Endodermal cell (in vitro differentiated cells): ENCODE measurements around the gene MYO5A. TPM values are rescaled to one million over a fixed set of nuclear protein-coding genes. Genes with fewer than 3 reads are reported as not detected.

Experiments used
- DNase-seq: peaks from one replicate; pipeline ENCODE4 v3.0.0-alpha.2; 2017
- H3K27ac ChIP-seq: 2 replicates; pipeline ENCODE4 v1.5.1; 2013; ENCODE audit warnings: mild to moderate bottlenecking, low read depth, low read length, moderate library complexity
- H3K27me3 ChIP-seq: 2 replicates; pipeline ENCODE4 v1.6.1; 2013; ENCODE audit warnings: mild to moderate bottlenecking, low read length, moderate library complexity; ENCODE audit not compliant: insufficient read depth, control insufficient read depth, poor library complexity, severe bottlenecking
- H3K36me3 ChIP-seq: 2 replicates; pipeline ENCODE4 v1.7.0; 2013; ENCODE audit warnings: mild to moderate bottlenecking, low read length, moderate library complexity; ENCODE audit not compliant: control insufficient read depth, insufficient read depth
- H3K4me1 ChIP-seq: one replicate; pipeline ENCODE4 v1.7.0; 2013; ENCODE audit warnings: low read length; ENCODE audit not compliant: control insufficient read depth, insufficient read depth
- H3K4me3 ChIP-seq: 2 replicates; pipeline ENCODE4 v1.5.1; 2013; ENCODE audit warnings: mild to moderate bottlenecking, low read length, moderate library complexity
- H3K9ac ChIP-seq: 2 replicates; pipeline ENCODE4 v1.6.1; 2013; ENCODE audit warnings: mild to moderate bottlenecking, low read length, moderate library complexity; ENCODE audit not compliant: poor library complexity, severe bottlenecking; ENCODE audit errors: extremely low read depth
- H3K9me3 ChIP-seq: 2 replicates; pipeline ENCODE4 v1.6.1; 2013; ENCODE audit warnings: mild to moderate bottlenecking, low read length, moderate library complexity; ENCODE audit not compliant: control insufficient read depth
- H3K27ac Mint-ChIP-seq: 2 replicates; pipeline ENCODE4 v1.8.0; 2020; ENCODE audit warnings: mixed read lengths
- H3K27me3 Mint-ChIP-seq: 2 replicates; pipeline ENCODE4 v1.8.0; 2021; ENCODE audit warnings: mild to moderate bottlenecking, mixed read lengths; ENCODE audit not compliant: insufficient read depth
- H3K36me3 Mint-ChIP-seq: 2 replicates; pipeline ENCODE4 v1.8.0; 2020; ENCODE audit warnings: low read depth, mixed read lengths
- H3K4me1 Mint-ChIP-seq: 2 replicates; pipeline ENCODE4 v1.8.0; 2020; ENCODE audit warnings: mixed read lengths
- H3K4me3 Mint-ChIP-seq: 2 replicates; pipeline ENCODE4 v1.8.0; 2020; ENCODE audit warnings: mild to moderate bottlenecking, moderate library complexity, mixed read lengths
- H3K9me3 Mint-ChIP-seq: 2 replicates; pipeline ENCODE4 v1.8.0; 2020; ENCODE audit warnings: mild to moderate bottlenecking, mixed read lengths
- CTCF ChIP-seq: fragments of 200-600 bp; sonication (generic); conservative IDR thresholded peaks from 2 replicates; pipeline ENCODE4 v1.5.0; 2021; ENCODE audit warnings: antibody characterized with exemption, mild to moderate bottlenecking
- WGBS, 2 experiments: methylation state at CpG; one replicate each; pipeline versions ENCODE4 v1.1.5 to v1.1.7; 2013; ENCODE audit warnings: missing lambda C conversion rate in 2 of 2, mixed read lengths in 1 of 2; ENCODE audit not compliant: insufficient coverage in 1 of 2, insufficient read length in 1 of 2; 5-methylcytosine and 5-hydroxymethylcytosine counted together
- total RNA-seq, 2 donors: library from RNA; stranded (reverse); fragmentation: NEBNext Ultra II Directional in 1 of 2; extraction: Animal tissue kit (Norgen Biotek cat#: 25700) in 1 of 2; gene quantifications; 2 replicates in 1 of 2; 3 replicates in 1 of 2; pipeline ENCODE4 v1.2.1, GENCODE V29; 2021

Gene MYO5A
- total RNA-seq, 2 donors from 2014 or later = 10.0 to 13.1 TPM

- H3K4me3 ChIP-seq = no peak overlapping the region
- no peaks in the 10 kb centered on the region for H3K9me3 Mint-ChIP-seq
- H3K9me3 ChIP-seq = no peaks in the 10 kb centered on the region
- no peaks in the 10 kb centered on the region for H3K27me3 ChIP-seq
- TF ChIP-seq CTCF = no peak
- no peak overlapping the region for H3K4me3 Mint-ChIP-seq
- H3K36me3 ChIP-seq = peaks cover 5% of the 10 kb centered on the region
- H3K36me3 Mint-ChIP-seq = peaks cover 53% of the 10 kb centered on the region
- 87 to 90% methylated on average over 3 of the region's 3 CpGs for WGBS, 2 experiments
- no peak overlapping the region for H3K27ac ChIP-seq
- DNase-seq = peak; percentile 4
- H3K4me1 Mint-ChIP-seq = no peaks in the 10 kb centered on the region
- H3K4me1 ChIP-seq = no peaks in the 10 kb centered on the region
- no peak overlapping the region for H3K9ac ChIP-seq
- peak overlapping the region; percentile 39 for H3K27ac Mint-ChIP-seq
- H3K27me3 Mint-ChIP-seq = no peaks in the 10 kb centered on the region
Measured at GRCh38 chr15:52278135-52278534, 250.5 kb downstream of the MYO5A start.

GRCh38 chr15:52277575-52277974, 251.1 kb downstream of the MYO5A start:
- Mint-ChIP-seq H3K9me3 (no peaks in the 10 kb centered on the region), H3K36me3 (peaks cover 53% of the 10 kb centered on the region), H3K4me1 (no peaks in the 10 kb centered on the region), H3K27ac (no peak overlapping the region), H3K4me3 (no peak overlapping the region), H3K27me3 (no peaks in the 10 kb centered on the region)
- Histone ChIP-seq H3K36me3 (peaks cover 5% of the 10 kb centered on the region), H3K9me3 (no peaks in the 10 kb centered on the region), H3K4me3 (no peak overlapping the region), H3K27ac (no peak overlapping the region), H3K27me3 (no peaks in the 10 kb centered on the region), H3K4me1 (no peaks in the 10 kb centered on the region), H3K9ac (no peak overlapping the region)
- peak; percentile 39 for DNase-seq
- TF ChIP-seq CTCF = no peak
- 93 to 97% methylated on average over 8 to 9 of the region's 9 CpGs for WGBS, 2 experiments

- no peaks in the 10 kb centered on the region for H3K9me3 Mint-ChIP-seq
- DNase-seq = peak; percentile 30
- WGBS, 2 experiments = 94 to 100% methylated on average over 4 to 7 of the region's 7 CpGs
- no peaks in the 10 kb centered on the region for H3K4me1 Mint-ChIP-seq
- no peak overlapping the region for H3K27ac ChIP-seq
- H3K4me3 ChIP-seq = no peak overlapping the region
- H3K27me3 Mint-ChIP-seq = no peaks in the 10 kb centered on the region
- peaks cover 5% of the 10 kb centered on the region for H3K36me3 ChIP-seq
- no peak overlapping the region for H3K4me3 Mint-ChIP-seq
- no peak for TF ChIP-seq CTCF
- no peak overlapping the region for H3K9ac ChIP-seq
- H3K9me3 ChIP-seq = no peaks in the 10 kb centered on the region
- peaks cover 65% of the 10 kb centered on the region for H3K36me3 Mint-ChIP-seq
- H3K27me3 ChIP-seq = no peaks in the 10 kb centered on the region
- no peak overlapping the region for H3K27ac Mint-ChIP-seq
- H3K4me1 ChIP-seq = no peaks in the 10 kb centered on the region
Measured at GRCh38 chr15:52276256-52276770, 252.4 kb downstream of the MYO5A start.
